Peyer's patch (tissue), 4 donors: ENCODE data around the gene FHL3.

Experiments
- CTCF ChIP-seq, 6 experiments: fragments of 450-650 bp in 4 of 6; fragments of 200-600 bp in 2 of 6; sonication (generic) in 1 of 6; IDR thresholded peaks; one replicate each; pipeline ENCODE4 v1.5.1; 2017 to 2019; ENCODE audit warnings: antibody characterized with exemption in 6 of 6, mild to moderate bottlenecking in 3 of 6, moderate library complexity in 1 of 6
- POLR2A ChIP-seq, 2 donors: fragments of 450-650 bp; IDR thresholded peaks; one replicate each; pipeline ENCODE4 v1.5.1; 2017; ENCODE audit warnings: antibody characterized with exemption in 2 of 2, mild to moderate bottlenecking in 2 of 2, moderate library complexity in 2 of 2

- TF ChIP-seq CTCF (IDR thresholded peaks at IDR 0.05) (no peak), POLR2A (IDR thresholded peaks at IDR 0.05) (no peak)
These were observed 9.6 kb upstream of the FHL3 start for GRCh38 chr1:38014724-38015424.
